ENCODE data around the gene ABCC5.
A peak's percentile ranks its signal among the peaks of the same experiment; 100 is the strongest.

ABCC5 gene

GRCh38 chr3:184004476-184004875, 13.2 kb downstream of the ABCC5 start:
- H3K9me3 ChIP-seq = no peaks in the 10 kb centered on the region
- H3K9ac ChIP-seq = no peak overlapping the region
- no peak for TF ChIP-seq Cebpa-rat (IDR thresholded peaks at IDR 0.05)
- H4K20me1 ChIP-seq = peaks cover 13% of the 10 kb centered on the region
- H3K27ac ChIP-seq = no peak overlapping the region
- peaks cover 33% of the 10 kb centered on the region for H3K36me3 ChIP-seq
- H3K4me2 ChIP-seq = no peak overlapping the region
- H3K27me3 ChIP-seq = no peaks in the 10 kb centered on the region
- peaks cover 15% of the 10 kb centered on the region for H3K4me1 ChIP-seq
- no peak overlapping the region for H3K4me3 ChIP-seq

DNA sequence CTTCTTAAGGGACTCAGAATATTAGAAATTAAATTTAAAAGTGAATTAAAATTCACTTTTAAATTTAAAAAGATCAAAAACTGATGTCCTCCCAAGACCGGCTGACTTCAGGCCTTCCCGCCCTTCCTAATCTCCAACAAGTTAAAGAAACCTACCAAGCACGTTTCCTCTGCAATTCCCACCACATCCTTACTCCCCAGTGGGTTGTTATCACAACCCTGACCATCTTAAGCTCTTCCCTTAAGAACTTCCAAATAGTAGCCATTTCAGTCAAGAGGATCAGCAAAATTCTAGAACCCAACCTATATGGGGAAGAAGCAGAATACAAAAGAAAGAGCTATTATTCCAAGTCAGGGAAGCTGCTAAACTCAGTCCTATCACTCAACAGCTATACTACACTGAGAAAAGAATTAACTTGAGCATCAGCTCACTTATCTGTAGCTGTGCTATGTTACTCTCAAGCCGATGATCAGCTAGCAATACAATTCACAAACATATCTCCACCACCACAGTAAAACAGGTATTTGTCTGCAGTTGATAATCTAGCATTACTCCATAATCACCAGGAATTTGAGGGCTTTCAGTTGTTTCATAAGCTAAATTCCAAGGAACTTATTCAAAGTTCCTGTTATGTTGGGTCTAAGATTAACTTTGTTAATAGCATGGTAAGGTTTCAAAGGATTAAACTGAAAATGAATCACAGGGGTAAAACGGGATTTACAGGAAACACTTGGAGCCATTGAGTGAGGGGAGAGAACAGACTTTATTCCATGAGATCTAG, 14.3 kb downstream of the ABCC5 start:
- Histone ChIP-seq H3K4me1 (peaks cover 8% of the 10 kb centered on the region), H3K9ac (no peak overlapping the region), H3K27me3 (no peaks in the 10 kb centered on the region), H3K9me3 (no peaks in the 10 kb centered on the region), H3K4me3 (no peak overlapping the region), H3K4me2 (no peak overlapping the region), H3K27ac (no peak overlapping the region), H3K36me3 (peaks cover 34% of the 10 kb centered on the region), H4K20me1 (peaks cover 15% of the 10 kb centered on the region)
- TF ChIP-seq Cebpa-rat (IDR thresholded peaks at IDR 0.05) = no peak

DNA sequence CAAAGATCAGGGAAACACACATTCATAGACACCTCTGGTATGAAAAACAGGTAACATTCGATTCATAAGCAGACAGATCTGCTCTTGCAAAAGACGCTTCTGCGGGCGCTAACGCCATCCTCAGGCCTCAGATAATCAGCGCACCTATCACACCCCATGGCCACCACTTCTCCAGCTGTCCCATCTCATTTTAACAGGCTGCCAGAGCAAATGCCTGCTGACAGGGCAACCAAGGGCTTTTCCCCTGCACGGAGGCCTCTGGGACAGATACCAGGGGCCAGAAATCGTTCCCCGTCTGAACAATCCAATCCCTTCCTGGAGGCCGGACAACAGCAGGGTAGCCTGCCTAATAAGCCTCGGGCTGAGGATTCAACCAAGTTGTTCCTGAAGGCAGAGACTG, 15.2 kb downstream of the ABCC5 start:
- H3K4me3 ChIP-seq = no peak overlapping the region
- H3K27me3 ChIP-seq = no peaks in the 10 kb centered on the region
- no peak overlapping the region for H3K9ac ChIP-seq
- no peaks in the 10 kb centered on the region for H3K4me1 ChIP-seq
- peaks cover 35% of the 10 kb centered on the region for H3K36me3 ChIP-seq
- TF ChIP-seq Cebpa-rat (IDR thresholded peaks at IDR 0.05) = no peak
- no peak overlapping the region for H3K27ac ChIP-seq
- no peaks in the 10 kb centered on the region for H3K9me3 ChIP-seq
- H3K4me2 ChIP-seq = no peak overlapping the region
- H4K20me1 ChIP-seq = peaks cover 15% of the 10 kb centered on the region

DNA sequence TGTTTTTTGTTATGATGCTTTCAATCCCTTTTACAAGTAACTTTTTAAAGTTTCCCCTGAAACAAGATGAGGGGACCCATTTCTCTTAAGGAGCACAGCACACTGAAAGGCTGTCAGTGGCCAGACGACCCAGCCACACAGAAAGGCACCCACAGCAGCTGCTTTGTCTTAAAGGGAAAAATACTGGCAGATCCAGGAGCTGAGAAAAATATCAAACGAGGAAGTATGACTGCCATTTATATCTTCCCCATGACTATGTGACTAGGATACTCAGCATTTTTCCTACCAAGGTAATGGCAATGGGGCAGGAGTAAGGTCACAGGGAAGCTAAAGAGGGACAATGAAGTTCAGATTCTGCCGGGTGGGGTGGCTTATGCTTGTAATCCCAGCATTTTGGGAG, 15.9 kb downstream of the ABCC5 start:
- Histone ChIP-seq H3K9me3 (no peaks in the 10 kb centered on the region), H3K27me3 (no peaks in the 10 kb centered on the region), H3K27ac (no peak overlapping the region), H3K4me2 (no peak overlapping the region), H3K36me3 (peaks cover 35% of the 10 kb centered on the region), H3K4me3 (no peak overlapping the region), H3K4me1 (no peaks in the 10 kb centered on the region), H4K20me1 (peaks cover 15% of the 10 kb centered on the region), H3K9ac (no peak overlapping the region)
- no peak for TF ChIP-seq Cebpa-rat (IDR thresholded peaks at IDR 0.05)

GRCh38 chr3:183991403-183991802, 26.3 kb downstream of the ABCC5 start:
- Histone ChIP-seq H3K4me3 (no peak overlapping the region), H3K4me1 (no peaks in the 10 kb centered on the region), H3K9ac (no peak overlapping the region), H3K36me3 (peaks cover 29% of the 10 kb centered on the region), H3K9me3 (no peaks in the 10 kb centered on the region), H3K4me2 (no peak overlapping the region), H3K27ac (no peak overlapping the region), H3K27me3 (no peaks in the 10 kb centered on the region), H4K20me1 (0 out of 2 replicates have a peak, but pooled peaks cover 4% of the 10 kb centered on the region)
- TF ChIP-seq Cebpa-rat (IDR thresholded peaks at IDR 0.05) = no peak

GRCh38 chr3:183988216-183988790, 29.4 kb downstream of the ABCC5 start:
- Histone ChIP-seq H3K4me3 (no peak overlapping the region), H3K9me3 (no peaks in the 10 kb centered on the region), H4K20me1 (0 out of 2 replicates have a peak, but pooled peaks cover 4% of the 10 kb centered on the region), H3K9ac (no peak overlapping the region), H3K4me2 (no peak overlapping the region), H3K27ac (no peak overlapping the region), H3K27me3 (no peaks in the 10 kb centered on the region), H3K36me3 (peaks cover 59% of the 10 kb centered on the region), H3K4me1 (peaks cover 12% of the 10 kb centered on the region)
- no peak for TF ChIP-seq Cebpa-rat (IDR thresholded peaks at IDR 0.05)

- no peak overlapping the region for H3K4me3 ChIP-seq
- TF ChIP-seq Cebpa-rat (IDR thresholded peaks at IDR 0.05) = no peak
- H3K36me3 ChIP-seq = peaks cover 71% of the 10 kb centered on the region
- H4K20me1 ChIP-seq = no peaks in the 10 kb centered on the region
- H3K4me1 ChIP-seq = peaks cover 12% of the 10 kb centered on the region
- H3K27ac ChIP-seq = no peak overlapping the region
- H3K27me3 ChIP-seq = no peaks in the 10 kb centered on the region
- no peak overlapping the region for H3K9ac ChIP-seq
- no peaks in the 10 kb centered on the region for H3K9me3 ChIP-seq
- no peak overlapping the region for H3K4me2 ChIP-seq
Observed at GRCh38 chr3:183987000-183987600, 30.6 kb downstream of the ABCC5 start.

DNA sequence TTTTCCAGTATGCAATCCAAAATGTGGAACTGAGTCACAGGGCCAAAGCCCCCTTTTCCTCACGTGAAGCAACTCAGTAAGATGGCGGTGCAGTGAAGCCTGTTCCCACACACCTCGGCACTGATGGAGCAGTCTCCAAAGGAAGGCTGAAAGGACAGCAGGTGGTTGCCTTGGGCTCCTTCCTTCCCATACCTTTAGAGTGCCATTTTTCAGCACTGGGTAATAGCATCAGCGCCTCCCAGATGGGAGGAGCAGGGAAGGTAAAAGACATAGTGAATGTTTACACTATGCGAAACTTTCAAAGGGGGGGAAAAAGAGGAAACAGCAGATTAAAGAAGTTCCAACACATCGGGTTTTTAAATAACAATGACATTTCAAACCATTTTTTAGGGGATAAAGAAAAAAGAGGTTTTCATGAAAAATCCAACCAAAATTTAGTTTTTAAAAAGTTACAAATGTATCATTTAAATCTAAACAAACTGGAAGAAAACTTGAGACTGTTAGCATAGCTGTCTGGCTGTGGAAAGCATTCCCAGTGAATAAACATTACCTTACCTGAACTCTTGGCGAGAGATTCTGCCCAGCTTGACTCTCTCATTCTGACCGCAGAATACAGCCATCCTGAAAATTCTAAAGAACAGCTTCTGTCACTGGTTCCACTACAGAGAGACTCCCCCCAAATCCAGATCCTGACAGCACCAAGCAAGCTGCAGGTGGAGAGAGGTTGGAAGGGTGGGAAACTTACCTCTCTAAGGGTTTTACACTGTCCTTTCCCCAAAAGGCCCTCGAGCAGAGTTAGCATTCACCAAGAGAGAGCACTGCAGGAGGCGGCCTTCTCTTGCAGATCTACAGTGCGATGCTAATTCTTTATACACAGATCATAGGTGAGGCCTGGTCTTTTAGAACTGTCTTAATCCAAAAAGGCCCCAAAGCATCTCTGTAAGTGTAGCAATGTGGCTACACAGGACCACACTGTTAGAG, 32.6 kb downstream of the ABCC5 start:
- Histone ChIP-seq H3K27ac (no peak overlapping the region), H3K4me2 (no peak overlapping the region; the same call in 1 of the 2 replicates), H3K27me3 (no peaks in the 10 kb centered on the region), H3K9me3 (no peaks in the 10 kb centered on the region), H3K4me1 (peaks cover 12% of the 10 kb centered on the region), H4K20me1 (no peaks in the 10 kb centered on the region), H3K36me3 (peaks cover 92% of the 10 kb centered on the region), H3K9ac (no peak overlapping the region), H3K4me3 (no peak overlapping the region)
- TF ChIP-seq Cebpa-rat (IDR thresholded peaks at IDR 0.05) = no peak

DNA sequence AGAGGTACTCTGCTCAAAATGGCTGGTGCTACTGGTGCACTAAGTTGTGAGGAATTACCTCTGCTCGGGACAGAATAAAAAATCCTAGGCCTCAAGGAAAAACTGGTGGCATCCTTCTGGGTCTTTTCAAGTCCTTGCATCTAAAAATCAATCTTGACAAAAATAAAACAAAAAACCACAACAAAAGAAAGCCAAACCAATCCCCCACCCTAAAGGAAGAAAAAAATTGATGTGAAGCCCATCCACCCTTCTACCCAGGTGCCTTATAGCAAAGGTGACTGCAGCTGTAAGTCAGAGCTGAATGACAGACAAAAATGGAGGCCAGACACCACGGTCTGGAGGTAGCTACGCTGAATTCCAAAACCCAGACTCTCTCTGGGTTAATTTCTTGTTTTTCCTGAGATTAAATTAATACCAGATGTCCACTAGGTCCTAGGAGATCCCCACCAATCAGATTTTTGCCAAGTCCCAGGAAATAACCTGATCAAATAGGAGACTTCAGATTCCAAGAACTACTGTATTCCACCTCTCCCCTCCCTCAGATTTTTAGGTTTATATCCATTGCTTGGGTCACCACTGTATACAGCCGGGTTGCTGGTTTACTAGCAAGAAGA, 33.5 kb downstream of the ABCC5 start:
- H3K4me3 ChIP-seq = no peak overlapping the region
- H3K9me3 ChIP-seq = no peaks in the 10 kb centered on the region
- H3K9ac ChIP-seq = no peak overlapping the region
- no peak overlapping the region for H3K27ac ChIP-seq
- H3K4me2 ChIP-seq = peak overlapping the region; percentile 28; the same call in 1 of the 2 replicates
- peaks cover 98% of the 10 kb centered on the region for H3K36me3 ChIP-seq
- no peak for TF ChIP-seq Cebpa-rat (IDR thresholded peaks at IDR 0.05)
- peaks cover 12% of the 10 kb centered on the region for H3K4me1 ChIP-seq
- H3K27me3 ChIP-seq = no peaks in the 10 kb centered on the region
- no peaks in the 10 kb centered on the region for H4K20me1 ChIP-seq

Measured in BLaER1 (cell line).